Measurements from ENCODE around the gene CRYGS.

Gene CRYGS

GRCh38 chr3:186540835-186541226, 3.3 kb downstream of the CRYGS start:
- H3K79me2 ChIP-seq (ENCODE audit: control insufficient read depth, low read length), result no peaks in the 10 kb centered on the region
- no peaks in the 10 kb centered on the region for H4K20me1 ChIP-seq (ENCODE audit: control insufficient read depth, insufficient read depth, low read depth, low read length)
- peaks cover 11% of the 10 kb centered on the region; the same call in 1 of the 2 replicates for H3K36me3 ChIP-seq (ENCODE audit: control insufficient read depth, low read length)
- no peaks in the 10 kb centered on the region for H3K9me2 ChIP-seq (replicated peaks; ENCODE audit: control insufficient read depth, low read length)
- H3K4me2 ChIP-seq (ENCODE audit: low read length), result no peak overlapping the region
- H3K27ac ChIP-seq (ENCODE audit: low read depth, low read length), result no peak overlapping the region
- no peak overlapping the region for H3K4me3 ChIP-seq (ENCODE audit: low read length)
- no peaks in the 10 kb centered on the region for H3K27me3 ChIP-seq (ENCODE audit: control insufficient read depth, low read length)
- no peak for TF ChIP-seq EZH2phosphoT487 (IDR thresholded peaks at IDR 0.05; ENCODE audit: borderline replicate concordance, low read length)
- TF ChIP-seq CTCF (IDR thresholded peaks at IDR 0.05; ENCODE audit: low read depth, low read length, poor library complexity, severe bottlenecking), result no peak
- H3K9me3 ChIP-seq (ENCODE audit: control insufficient read depth, insufficient read depth, low read length), result no peaks in the 10 kb centered on the region
- peaks cover 16% of the 10 kb centered on the region for H3K4me1 ChIP-seq (ENCODE audit: control insufficient read depth, low read length)
- 0 out of 2 replicates have a peak, but pooled peaks cover 6% of the 10 kb centered on the region for H3F3A ChIP-seq (ENCODE audit: control insufficient read depth, insufficient read depth)

GRCh38 chr3:186540221-186540834, 3.9 kb downstream of the CRYGS start:
- no peak for TF ChIP-seq EZH2phosphoT487 (IDR thresholded peaks at IDR 0.05; ENCODE audit: borderline replicate concordance, low read length)
- TF ChIP-seq CTCF (IDR thresholded peaks at IDR 0.05; ENCODE audit: low read depth, low read length, poor library complexity, severe bottlenecking), result peak; percentile 76
- Histone ChIP-seq H3K4me1 (ENCODE audit: control insufficient read depth, low read length) (peaks cover 21% of the 10 kb centered on the region), H3K9me2 (replicated peaks; ENCODE audit: control insufficient read depth, low read length) (no peaks in the 10 kb centered on the region), H3K36me3 (ENCODE audit: control insufficient read depth, low read length) (peaks cover 11% of the 10 kb centered on the region; the same call in 1 of the 2 replicates), H3K79me2 (ENCODE audit: control insufficient read depth, low read length) (no peaks in the 10 kb centered on the region), H3K4me2 (ENCODE audit: low read length) (no peak overlapping the region), H3K9me3 (ENCODE audit: control insufficient read depth, insufficient read depth, low read length) (no peaks in the 10 kb centered on the region), H3K4me3 (ENCODE audit: low read length) (no peak overlapping the region), H3K27ac (ENCODE audit: low read depth, low read length) (no peak overlapping the region), H3K27me3 (ENCODE audit: control insufficient read depth, low read length) (no peaks in the 10 kb centered on the region), H3F3A (ENCODE audit: control insufficient read depth, insufficient read depth) (0 out of 2 replicates have a peak, but pooled peaks cover 6% of the 10 kb centered on the region), H4K20me1 (ENCODE audit: control insufficient read depth, insufficient read depth, low read depth, low read length) (no peaks in the 10 kb centered on the region)

GRCh38 chr3:186538779-186539178, 5.4 kb downstream of the CRYGS start:
- H3K27me3 ChIP-seq (ENCODE audit: control insufficient read depth, low read length), result no peaks in the 10 kb centered on the region
- H3K4me2 ChIP-seq (ENCODE audit: low read length), result no peak overlapping the region

More at GRCh38 chr3:186538779-186539178, 5.4 kb downstream of the CRYGS start:
- H4K20me1 ChIP-seq (ENCODE audit: control insufficient read depth, insufficient read depth, low read depth, low read length), result no peaks in the 10 kb centered on the region
- peaks cover 3% of the 10 kb centered on the region; the same call in 1 of the 2 replicates for H3K36me3 ChIP-seq (ENCODE audit: control insufficient read depth, low read length)
- no peak for TF ChIP-seq CTCF (IDR thresholded peaks at IDR 0.05; ENCODE audit: low read depth, low read length, poor library complexity, severe bottlenecking)
- TF ChIP-seq EZH2phosphoT487 (IDR thresholded peaks at IDR 0.05; ENCODE audit: borderline replicate concordance, low read length), result no peak
- no peaks in the 10 kb centered on the region for H3K9me2 ChIP-seq (replicated peaks; ENCODE audit: control insufficient read depth, low read length)
- no peak overlapping the region for H3K27ac ChIP-seq (ENCODE audit: low read depth, low read length)
- peaks cover 13% of the 10 kb centered on the region for H3F3A ChIP-seq (ENCODE audit: control insufficient read depth, insufficient read depth)
- H3K4me3 ChIP-seq (ENCODE audit: low read length), result no peak overlapping the region
- H3K4me1 ChIP-seq (ENCODE audit: control insufficient read depth, low read length), result peaks cover 36% of the 10 kb centered on the region
- H3K79me2 ChIP-seq (ENCODE audit: control insufficient read depth, low read length), result no peaks in the 10 kb centered on the region
- H3K9me3 ChIP-seq (ENCODE audit: control insufficient read depth, insufficient read depth, low read length), result no peaks in the 10 kb centered on the region
